ENCODE measurements around the gene MTIF2.
"Not testable (repeated sequence)": the region's sequence is repeated elsewhere in the genome, so short reads cannot be mapped to it uniquely, and the experiment has no call there.

Gene MTIF2, protein sequence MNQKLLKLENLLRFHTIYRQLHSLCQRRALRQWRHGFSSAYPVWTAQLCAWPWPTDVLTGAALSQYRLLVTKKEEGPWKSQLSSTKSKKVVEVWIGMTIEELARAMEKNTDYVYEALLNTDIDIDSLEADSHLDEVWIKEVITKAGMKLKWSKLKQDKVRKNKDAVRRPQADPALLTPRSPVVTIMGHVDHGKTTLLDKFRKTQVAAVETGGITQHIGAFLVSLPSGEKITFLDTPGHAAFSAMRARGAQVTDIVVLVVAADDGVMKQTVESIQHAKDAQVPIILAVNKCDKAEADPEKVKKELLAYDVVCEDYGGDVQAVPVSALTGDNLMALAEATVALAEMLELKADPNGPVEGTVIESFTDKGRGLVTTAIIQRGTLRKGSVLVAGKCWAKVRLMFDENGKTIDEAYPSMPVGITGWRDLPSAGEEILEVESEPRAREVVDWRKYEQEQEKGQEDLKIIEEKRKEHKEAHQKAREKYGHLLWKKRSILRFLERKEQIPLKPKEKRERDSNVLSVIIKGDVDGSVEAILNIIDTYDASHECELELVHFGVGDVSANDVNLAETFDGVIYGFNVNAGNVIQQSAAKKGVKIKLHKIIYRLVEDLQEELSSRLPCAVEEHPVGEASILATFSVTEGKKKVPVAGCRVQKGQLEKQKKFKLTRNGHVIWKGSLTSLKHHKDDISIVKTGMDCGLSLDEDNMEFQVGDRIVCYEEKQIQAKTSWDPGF

DNA sequence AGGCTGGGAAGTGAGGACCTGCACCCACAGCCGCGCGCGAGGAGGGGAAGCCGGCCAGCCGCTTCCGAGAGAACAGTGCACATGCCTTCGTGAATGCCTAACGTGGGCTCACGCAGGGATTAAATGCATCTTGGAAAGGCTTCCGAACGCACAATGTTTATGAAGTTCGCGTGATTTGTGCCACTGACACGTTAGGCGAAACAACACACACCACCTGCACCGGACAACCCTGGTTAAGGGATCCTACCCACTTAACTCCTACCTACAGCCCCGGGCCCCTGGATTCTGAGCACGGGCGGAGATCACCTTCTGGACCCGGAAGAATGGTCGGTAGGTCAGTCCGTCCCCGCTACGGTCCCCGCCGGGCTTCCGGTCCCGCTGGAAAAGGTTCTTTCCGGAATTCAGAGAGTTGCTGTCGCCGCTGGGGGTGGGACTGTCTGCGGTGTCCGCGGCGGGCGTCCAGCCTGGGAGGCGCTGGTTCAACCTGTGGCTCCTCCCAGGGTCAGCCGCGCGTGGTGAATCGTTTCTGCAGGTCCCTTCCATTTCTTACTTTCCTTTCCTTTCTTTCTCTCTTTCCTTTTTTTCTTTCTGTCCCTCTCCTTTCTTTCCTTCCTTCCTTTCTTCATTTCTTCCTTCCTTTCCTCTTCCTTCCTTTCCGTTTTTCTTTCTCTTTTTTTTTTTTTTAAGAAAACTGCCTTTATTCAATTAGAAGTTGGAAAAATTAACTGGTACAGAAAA, at the start of gene MTIF2:
Gene MTIF2 (minus strand): TSS at position 325 of the 738 bp plus-strand sequence. CDS start 5,373 bp downstream, outside the sequence.
- intact Hi-C loops (cut with micrococcal nuclease) = loop anchor here (1.0 to 5.0 kb wide), 2 partner anchors 13 to 37 kb away; partner anchors contain the start of genes CLHC1 and RPS27A
- Mint-ChIP-seq H3K27me3 (no peaks in the 10 kb centered on the region), H3K9me3 (no peaks in the 10 kb centered on the region), H3K4me3 (peak within 1 kb of the TSS; percentile 93), H3K4me1 (ENCODE audit: low read depth) (peaks cover 5% of the 10 kb centered on the region), H3K36me3 (ENCODE audit: low read depth) (peaks cover 32% of the 10 kb centered on the region), H3K27ac (peak within 1 kb of the TSS; percentile 96)

DNA sequence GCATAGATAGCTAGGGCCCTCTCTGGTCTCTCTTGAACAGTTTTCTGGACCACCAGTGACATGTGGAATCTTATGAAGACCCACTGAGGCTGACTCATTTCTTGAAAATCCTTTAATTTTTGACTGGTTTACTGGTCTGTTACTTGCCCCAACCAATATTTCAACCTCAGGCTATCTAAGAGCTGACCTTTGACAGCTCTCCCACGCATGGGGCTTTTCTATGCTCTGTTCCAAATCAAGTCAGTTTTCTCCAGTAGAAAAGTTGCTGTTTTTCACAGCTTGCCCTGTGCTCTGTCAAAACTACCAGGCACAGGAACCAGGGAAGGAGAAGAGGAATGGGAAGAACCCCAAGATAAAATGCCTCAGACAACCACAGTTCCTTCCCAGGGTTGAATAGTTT, 46.0 kb upstream of the MTIF2 start:
- Mint-ChIP-seq H3K27me3 (no peaks in the 10 kb centered on the region), H3K27ac (no peak overlapping the region), H3K36me3 (ENCODE audit: low read depth) (peaks cover 82% of the 10 kb centered on the region), H3K9me3 (no peaks in the 10 kb centered on the region), H3K4me3 (no peak overlapping the region), H3K4me1 (ENCODE audit: low read depth) (no peaks in the 10 kb centered on the region)
- intact Hi-C loops (cut with micrococcal nuclease) = no loop called here

DNA sequence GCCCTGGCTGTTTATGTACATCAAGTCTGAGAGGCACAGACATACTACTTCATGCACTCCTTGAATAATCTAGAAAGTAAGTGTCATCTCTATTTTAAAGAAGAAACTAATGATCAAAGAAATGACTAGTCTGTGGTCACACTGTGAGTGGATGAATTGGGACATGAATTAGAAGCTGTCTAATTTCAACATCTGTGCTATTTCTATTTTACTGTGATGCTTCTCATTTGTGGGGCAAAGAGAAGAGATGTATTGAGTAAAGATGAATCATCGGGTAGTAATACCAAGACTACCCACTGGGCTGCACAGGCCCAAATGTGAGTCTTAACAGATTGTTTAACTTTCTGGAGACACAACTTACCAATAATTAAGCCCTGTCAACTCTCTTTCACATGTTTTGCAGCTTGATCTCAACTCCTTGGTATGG, 42.4 kb upstream of the MTIF2 start:
- H3K4me3 Mint-ChIP-seq = no peak overlapping the region
- no peaks in the 10 kb centered on the region for H3K4me1 Mint-ChIP-seq (ENCODE audit: low read depth)
- no peaks in the 10 kb centered on the region for H3K27me3 Mint-ChIP-seq
- H3K9me3 Mint-ChIP-seq = no peaks in the 10 kb centered on the region
- peaks cover 85% of the 10 kb centered on the region for H3K36me3 Mint-ChIP-seq (ENCODE audit: low read depth)
- H3K27ac Mint-ChIP-seq = no peak overlapping the region
- intact Hi-C loops (cut with micrococcal nuclease) = no loop called here

DNA sequence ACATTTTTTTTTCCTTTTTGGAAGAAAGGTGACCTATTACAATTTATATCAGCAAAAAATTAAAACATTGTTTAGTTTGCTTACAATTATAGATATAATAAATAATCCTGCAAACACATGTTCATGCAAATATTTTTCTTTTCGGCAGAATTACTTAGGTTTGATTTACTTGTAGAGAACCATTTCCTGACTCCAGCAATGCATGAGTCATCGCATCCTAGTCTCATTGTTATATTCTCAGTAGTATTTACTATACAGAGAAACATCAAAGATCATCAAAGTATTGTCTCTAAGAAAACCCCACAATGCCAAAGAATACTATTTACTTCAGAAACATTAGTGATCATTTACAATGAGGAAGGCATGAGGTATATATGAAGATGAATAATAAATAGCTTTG, 40.4 kb upstream of the MTIF2 start:
- Mint-ChIP-seq H3K27me3 (no peaks in the 10 kb centered on the region), H3K4me1 (ENCODE audit: low read depth) (no peaks in the 10 kb centered on the region), H3K27ac (no peak overlapping the region), H3K36me3 (ENCODE audit: low read depth) (peaks cover 84% of the 10 kb centered on the region), H3K4me3 (no peak overlapping the region), H3K9me3 (no peaks in the 10 kb centered on the region)
- intact Hi-C loops (cut with micrococcal nuclease) = no loop called here

DNA sequence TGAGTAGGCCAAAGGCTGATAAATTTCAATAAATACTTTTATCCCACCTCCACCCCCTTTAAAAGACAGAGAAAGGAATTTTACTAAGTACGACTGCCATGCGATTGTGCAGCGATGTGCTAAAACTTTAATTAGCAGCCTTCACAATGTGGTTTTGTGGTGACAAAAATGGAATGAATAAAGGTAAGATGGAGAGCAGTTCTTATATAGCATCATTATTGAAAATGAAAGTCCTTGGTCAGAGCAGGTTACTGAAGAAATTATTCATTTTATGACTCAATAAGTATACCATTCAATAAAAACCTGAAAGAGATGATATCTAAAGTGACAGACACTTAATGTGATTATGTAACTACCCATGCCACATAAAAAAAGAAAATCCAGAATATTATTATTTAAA, 33.2 kb upstream of the MTIF2 start:
- H3K27me3 Mint-ChIP-seq = no peaks in the 10 kb centered on the region
- intact Hi-C loops (cut with micrococcal nuclease) = no loop called here
- no peaks in the 10 kb centered on the region for H3K9me3 Mint-ChIP-seq
- no peak overlapping the region for H3K27ac Mint-ChIP-seq
- no peaks in the 10 kb centered on the region for H3K4me1 Mint-ChIP-seq (ENCODE audit: low read depth)
- no peak overlapping the region for H3K4me3 Mint-ChIP-seq
- peaks cover 85% of the 10 kb centered on the region for H3K36me3 Mint-ChIP-seq (ENCODE audit: low read depth)

DNA sequence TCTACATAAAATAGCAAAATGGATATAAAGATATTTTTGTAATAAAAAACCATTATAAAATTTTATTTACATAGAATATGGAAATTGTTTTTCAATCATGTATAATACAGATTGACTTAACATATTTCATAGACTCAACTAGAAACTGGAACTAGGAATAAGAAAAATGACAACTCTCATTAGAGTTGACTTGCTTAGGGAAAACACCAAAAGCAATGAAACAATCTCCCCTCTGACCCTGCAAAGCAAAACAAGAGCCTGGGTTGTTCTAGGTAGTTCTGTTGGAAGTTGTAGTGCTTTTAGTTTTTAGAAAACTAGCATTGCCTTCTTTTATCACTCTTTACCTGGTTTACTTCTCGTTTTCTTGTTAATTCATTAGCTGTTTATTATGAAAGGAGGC, 32.2 kb upstream of the MTIF2 start:
- Mint-ChIP-seq H3K4me3 (no peak overlapping the region), H3K36me3 (ENCODE audit: low read depth) (peaks cover 77% of the 10 kb centered on the region), H3K9me3 (no peaks in the 10 kb centered on the region), H3K27ac (no peak overlapping the region), H3K4me1 (ENCODE audit: low read depth) (no peaks in the 10 kb centered on the region), H3K27me3 (no peaks in the 10 kb centered on the region)
- intact Hi-C loops (cut with micrococcal nuclease) = no loop called here

DNA sequence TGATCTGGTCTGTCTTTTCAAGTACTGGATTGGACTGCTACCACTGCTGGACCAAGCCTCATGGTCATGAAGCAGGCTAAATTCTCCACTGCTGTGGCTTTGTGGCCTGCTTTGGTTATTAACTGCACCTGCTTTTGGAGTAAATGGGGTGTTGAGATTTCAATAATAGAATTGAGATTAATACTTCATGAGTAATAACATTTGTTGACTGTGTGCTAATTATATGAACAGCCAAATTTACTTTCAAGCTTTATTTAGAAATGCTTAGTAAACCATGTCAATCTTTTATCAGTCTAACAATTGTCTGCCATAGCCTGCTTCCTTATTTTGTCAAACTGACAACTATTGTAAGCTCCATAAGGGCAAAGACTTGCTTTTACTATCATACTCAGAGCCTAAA, 27.4 kb upstream of the MTIF2 start:
- Mint-ChIP-seq H3K9me3 (no peaks in the 10 kb centered on the region), H3K27me3 (no peaks in the 10 kb centered on the region), H3K36me3 (ENCODE audit: low read depth) (peaks cover 67% of the 10 kb centered on the region), H3K4me1 (ENCODE audit: low read depth) (no peaks in the 10 kb centered on the region), H3K27ac (no peak overlapping the region), H3K4me3 (no peak overlapping the region)
- intact Hi-C loops (cut with micrococcal nuclease) = loop anchor here (10.0 kb wide), 1 partner anchor 48 kb away; no protein-coding TSS in a partner anchor

DNA sequence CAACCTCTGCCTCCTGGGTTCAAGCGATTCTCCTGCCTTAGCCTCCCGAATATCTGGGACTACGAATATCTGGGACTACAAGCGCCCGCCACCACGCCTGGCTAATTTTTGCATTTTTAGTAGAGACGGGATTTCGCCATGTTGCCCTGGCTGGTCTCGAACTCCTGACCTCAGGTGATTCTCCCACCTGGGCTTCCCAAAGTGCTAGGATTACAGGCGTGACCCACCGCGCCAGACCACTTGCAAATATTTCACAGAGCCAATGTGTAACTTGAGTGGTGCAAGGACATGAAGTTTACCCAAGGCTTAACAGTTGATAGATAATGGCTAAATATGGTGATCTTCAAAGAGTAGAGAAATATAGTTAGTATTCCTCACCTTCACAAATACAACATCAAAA, 14.1 kb upstream of the MTIF2 start:
- Mint-ChIP-seq H3K36me3 (ENCODE audit: low read depth) (peaks cover 31% of the 10 kb centered on the region), H3K4me3 (no peak overlapping the region), H3K27ac (no peak overlapping the region), H3K27me3 (no peaks in the 10 kb centered on the region), H3K9me3 (no peaks in the 10 kb centered on the region), H3K4me1 (ENCODE audit: low read depth) (peaks cover 6% of the 10 kb centered on the region)
- intact Hi-C loops (cut with micrococcal nuclease) = no loop called here

DNA sequence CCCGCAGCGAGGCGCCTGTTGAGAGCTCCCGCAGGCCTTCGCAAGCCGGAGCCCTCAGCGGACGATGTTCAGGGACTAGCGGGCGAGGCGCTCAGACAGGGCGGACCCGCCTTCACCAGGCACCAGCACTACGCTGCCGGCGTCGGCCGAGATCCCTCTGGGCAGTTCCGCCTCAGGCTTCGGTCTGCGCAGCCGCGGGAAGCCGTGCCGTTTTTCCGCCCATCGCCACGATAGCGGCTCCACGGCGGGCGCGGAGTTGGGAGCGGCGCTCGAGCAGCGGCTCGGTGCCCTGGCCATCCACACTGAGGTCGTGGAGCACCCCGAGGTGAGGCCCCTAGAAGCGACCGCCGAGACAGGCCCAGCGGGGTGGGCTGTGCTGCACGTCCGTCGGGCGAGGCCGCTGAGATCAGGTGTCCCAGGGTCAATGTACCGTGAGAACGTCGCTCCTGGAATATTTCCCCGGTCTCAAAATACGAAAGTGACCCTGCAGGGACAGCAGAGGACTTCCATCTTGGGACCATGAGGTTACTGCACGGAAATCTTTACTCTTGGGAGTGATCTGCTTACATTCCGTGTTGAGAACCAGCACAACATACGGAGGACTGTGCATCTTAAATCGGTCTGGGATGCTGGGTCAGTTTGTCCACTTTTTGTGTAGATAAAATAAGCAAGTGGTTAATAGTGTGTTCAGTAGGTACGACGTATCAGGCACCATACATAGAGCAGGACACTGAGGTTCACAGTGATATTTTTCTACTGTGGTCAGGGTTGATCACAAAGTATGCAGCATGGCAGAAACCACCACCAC, 13.3 kb upstream of the MTIF2 start:
- H3K9me3 Mint-ChIP-seq = no peaks in the 10 kb centered on the region
- peaks cover 30% of the 10 kb centered on the region for H3K36me3 Mint-ChIP-seq (ENCODE audit: low read depth)
- peaks cover 6% of the 10 kb centered on the region for H3K4me1 Mint-ChIP-seq (ENCODE audit: low read depth)
- H3K27ac Mint-ChIP-seq = peak overlapping the region; percentile 97
- H3K4me3 Mint-ChIP-seq = peak overlapping the region; percentile 80
- H3K27me3 Mint-ChIP-seq = no peaks in the 10 kb centered on the region
- intact Hi-C loops (cut with micrococcal nuclease) = loop anchor here (1.0 kb wide), 1 partner anchor 13 kb away; the partner anchor contains the start of gene MTIF2

DNA sequence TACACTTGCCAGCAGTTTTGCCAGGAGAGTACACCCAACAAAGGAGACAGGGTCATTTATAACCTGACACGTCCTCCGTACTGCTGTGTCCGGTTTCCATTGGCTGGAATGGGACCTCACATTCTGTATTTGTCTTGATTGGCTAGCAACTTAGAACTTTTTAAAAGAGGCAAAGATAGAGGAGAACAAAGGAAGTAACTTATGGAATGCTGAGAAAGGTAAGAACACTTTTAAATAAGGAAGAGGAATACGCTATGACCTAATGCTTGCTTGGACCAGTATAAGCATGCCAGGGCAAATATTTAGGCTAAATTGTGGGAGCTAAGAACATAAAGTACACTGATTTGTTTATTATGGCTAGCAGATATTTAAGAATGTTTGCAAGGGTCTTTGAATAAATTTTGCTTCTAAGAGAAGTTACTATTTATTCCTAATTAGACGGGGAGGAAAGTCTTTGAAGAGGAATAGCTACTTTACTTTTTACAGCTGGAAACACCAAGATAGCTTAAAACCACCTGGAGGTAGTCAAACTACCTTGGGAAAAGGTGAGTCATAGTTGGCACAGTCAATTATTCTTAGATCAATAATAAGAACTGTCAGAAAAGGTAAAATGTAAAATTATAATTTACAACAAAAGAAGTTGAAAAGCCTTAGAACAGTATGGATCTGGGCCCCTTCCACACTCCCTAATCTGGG, 12.0 kb upstream of the MTIF2 start:
- Mint-ChIP-seq H3K27ac (peak overlapping the region; percentile 97), H3K36me3 (ENCODE audit: low read depth) (peaks cover 18% of the 10 kb centered on the region)
- H3K4me1 Mint-ChIP-seq (ENCODE audit: low read depth); intact Hi-C loops (cut with micrococcal nuclease); H3K9me3 Mint-ChIP-seq; H3K4me3 Mint-ChIP-seq; H3K27me3 Mint-ChIP-seq: not testable (repeated sequence)

DNA sequence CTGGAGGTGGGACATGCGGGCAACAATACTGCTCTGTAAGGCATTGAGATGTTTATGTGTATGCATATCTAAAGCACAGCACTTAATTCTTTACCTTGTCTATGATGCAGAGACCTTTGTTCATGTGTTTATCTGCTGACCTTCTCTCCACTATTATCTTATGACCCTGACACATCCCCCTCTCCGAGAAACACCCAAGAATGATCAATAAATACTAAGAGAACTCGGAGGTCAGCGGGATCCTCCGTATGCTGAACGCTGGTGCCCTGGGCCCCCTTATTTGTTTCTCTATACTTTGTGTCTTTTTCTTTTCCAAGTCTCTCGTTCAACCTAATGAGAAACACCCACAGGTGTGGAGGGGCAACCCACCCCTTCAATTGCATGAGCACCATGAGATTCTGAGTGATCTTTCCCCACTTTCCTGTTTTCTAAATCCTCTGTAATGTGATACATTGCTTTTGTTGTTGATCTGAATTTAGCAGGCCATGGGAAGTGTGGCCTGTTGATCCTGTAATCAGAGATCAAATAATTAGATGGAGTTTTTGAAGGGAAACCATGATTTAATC, 10.9 kb upstream of the MTIF2 start:
- H3K9me3 Mint-ChIP-seq; H3K4me1 Mint-ChIP-seq (ENCODE audit: low read depth); H3K36me3 Mint-ChIP-seq (ENCODE audit: low read depth); H3K4me3 Mint-ChIP-seq; intact Hi-C loops (cut with micrococcal nuclease); H3K27me3 Mint-ChIP-seq; H3K27ac Mint-ChIP-seq: not testable (repeated sequence)

DNA sequence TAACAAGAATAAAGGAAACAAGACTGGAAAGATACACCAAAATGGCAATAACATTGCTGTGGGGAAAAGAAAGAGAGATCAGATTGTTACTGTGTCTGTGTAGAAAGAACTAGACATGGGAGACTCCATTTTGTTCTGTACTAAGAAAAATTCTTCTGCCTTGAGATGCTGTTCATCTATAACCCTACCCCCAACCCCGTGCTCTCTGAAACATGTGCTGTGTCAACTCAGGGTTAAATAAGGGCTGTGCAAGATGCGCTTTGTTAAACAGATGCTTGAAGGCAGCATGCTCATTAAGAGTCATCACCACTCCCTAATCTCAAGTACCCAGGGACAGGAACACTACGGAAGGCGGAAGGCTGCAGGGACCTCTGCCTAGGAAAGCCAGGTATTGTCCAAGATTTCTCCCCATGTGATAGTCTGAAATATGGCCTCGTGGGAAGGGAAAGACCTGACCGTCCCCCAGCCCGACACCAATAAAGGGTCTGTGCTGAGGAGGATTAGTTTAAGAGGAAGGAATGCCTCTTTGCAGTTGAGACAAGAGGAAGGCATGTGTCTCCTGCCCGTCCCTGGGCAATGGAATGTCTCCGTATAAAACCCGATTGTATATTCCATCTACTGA, 10.3 kb upstream of the MTIF2 start:
- H3K27ac Mint-ChIP-seq; H3K4me3 Mint-ChIP-seq; intact Hi-C loops (cut with micrococcal nuclease); H3K9me3 Mint-ChIP-seq; H3K4me1 Mint-ChIP-seq (ENCODE audit: low read depth); H3K36me3 Mint-ChIP-seq (ENCODE audit: low read depth); H3K27me3 Mint-ChIP-seq: not testable (repeated sequence)

Data from dendritic cell treated with granulocyte-macrophage colony-stimulating factor and Interleukin-4, amounts not matched to agents 40 ng/mL and 50 ng/mL, for 4 days (primary cell).